PC-9 (cell line): ENCODE data around the gene CASP4. TPM values are rescaled to one million over a fixed set of nuclear protein-coding genes. Genes with fewer than 3 reads are reported as not detected.

Experiments
- BruUV-seq: library from RNA; stranded (reverse); fragments of 400-500 nt; replicated peaks from 2 replicates; lab custom pipeline; 2021; lab: Mats Ljungman, UMichigan
- CTCF ChIA-PET: fragments of 300-600 bp; sonication (Branson Sonifier 250); formaldehyde crosslinking; loops from one replicate; lab custom pipeline; 2022; ENCODE audit warnings: antibody characterized with exemption; lab: Charles Lee
- POLR2A ChIA-PET: fragments of 300-600 bp; sonication (Branson Sonifier 250); formaldehyde crosslinking; loops from one replicate; lab custom pipeline; 2022; ENCODE audit warnings: antibody characterized with exemption; ENCODE audit not compliant: unreplicated experiment; lab: Charles Lee
- DNase-seq, 2 experiments: peaks; one replicate each; pipeline versions ENCODE4 v3.0.0 to v3.0.0-alpha.2; 2015 to 2022; ENCODE audit warnings: mixed read lengths in 1 of 2
- H2AFZ ChIP-seq: fragments of 200-600 bp; sonication (generic); 2 replicates; pipeline ENCODE4 v1.8.1; 2017; ENCODE audit warnings: antibody characterized with exemption
- H3F3A ChIP-seq: fragments of 200-600 bp; sonication (generic); 2 replicates; pipeline ENCODE4 v1.8.1; 2017; ENCODE audit warnings: antibody characterized with exemption, mild to moderate bottlenecking, low read depth; ENCODE audit not compliant: insufficient read depth
- H3K27ac ChIP-seq: fragments of 200-600 bp; sonication (generic); 2 replicates; pipeline ENCODE4 v1.6.1; 2016; ENCODE audit warnings: mixed run types
- H3K27me3 ChIP-seq: fragments of 200-600 bp; sonication (generic); 2 replicates; pipeline ENCODE4 v1.6.1; 2016; ENCODE audit warnings: low read depth, mixed run types; ENCODE audit not compliant: insufficient read depth
- H3K36me3 ChIP-seq: fragments of 200-600 bp; sonication (generic); 2 replicates; pipeline ENCODE4 v1.6.1; 2016; ENCODE audit warnings: low read depth, mixed run types
- H3K4me1 ChIP-seq: fragments of 200-600 bp; sonication (generic); replicated peaks from 2 replicates; pipeline ENCODE4 v1.6.1; 2016; ENCODE audit warnings: mixed run types; ENCODE audit not compliant: insufficient read depth
- H3K4me2 ChIP-seq: fragments of 200-600 bp; sonication (generic); 2 replicates; pipeline ENCODE4 v1.6.1; 2017; ENCODE audit warnings: mixed run types
- H3K4me3 ChIP-seq: fragments of 200-600 bp; sonication (generic); 2 replicates; pipeline ENCODE4 v1.6.1; 2016; ENCODE audit warnings: mixed run types
- H3K79me2 ChIP-seq: fragments of 200-600 bp; sonication (generic); 2 replicates; pipeline ENCODE4 v1.6.1; 2017; ENCODE audit warnings: low read depth, mixed run types
- H3K9me2 ChIP-seq: fragments of 200-600 bp; sonication (generic); 2 replicates; pipeline ENCODE4 v1.8.1; 2017; ENCODE audit warnings: mild to moderate bottlenecking; ENCODE audit not compliant: insufficient read depth
- H3K9me3 ChIP-seq: fragments of 200-600 bp; sonication (generic); 2 replicates; pipeline ENCODE4 v1.8.1; 2016; ENCODE audit warnings: low read depth; ENCODE audit not compliant: insufficient read depth
- H4K20me1 ChIP-seq: fragments of 200-600 bp; sonication (generic); 2 replicates; pipeline ENCODE4 v1.8.1; 2017; ENCODE audit not compliant: insufficient read depth
- CTCF ChIP-seq: fragments of 200-600 bp; sonication (generic); conservative IDR thresholded peaks from 2 replicates; pipeline ENCODE4 v1.6.1; 2017; ENCODE audit warnings: mixed run types, antibody characterized with exemption, mild to moderate bottlenecking, moderate library complexity
- EZH2 ChIP-seq: fragments of 200-600 bp; sonication (generic); IDR thresholded peaks from 2 replicates; pipeline ENCODE4 v1.8.0; 2017; ENCODE audit warnings: antibody characterized with exemption, low read depth
- intact Hi-C: fragments of 100-400 bp; cut with micrococcal nuclease; formaldehyde crosslinking; loops from one replicate; pipeline ENCODE4 v1.10.0; 2022; ENCODE audit not compliant: unreplicated experiment
- total RNA-seq: library from RNA; stranded (reverse); gene quantifications from 2 replicates; pipeline ENCODE4 v1.2.3, GENCODE V29; 2021

CASP4 gene
- total RNA-seq, 1 experiment from 2014 or later, result 82.2 TPM

GRCh38 chr11:104905271-104905670 lies 63.1 kb downstream of the CASP4 start:
- no peaks in the 10 kb centered on the region for H3K27me3 ChIP-seq
- no peaks in the 10 kb centered on the region for H3K9me3 ChIP-seq
- BruUV-seq, result no TSS peak
- TF ChIP-seq EZH2, result no peak
- TF ChIP-seq CTCF, result no peak
- H3K9me2 ChIP-seq, result no peaks in the 10 kb centered on the region
- H3K4me2 ChIP-seq, result no peak overlapping the region
- H3K27ac ChIP-seq, result no peak overlapping the region
- no peak overlapping the region for H3K4me3 ChIP-seq
- H2AFZ ChIP-seq, result no peak overlapping the region
- no peak for DNase-seq
- H3K4me1 ChIP-seq, result no peaks in the 10 kb centered on the region
- no peaks in the 10 kb centered on the region for H3K36me3 ChIP-seq
- ChIA-PET CTCF (no interaction called here), POLR2A (no interaction called here)
- intact Hi-C loops, result no loop called here
- H3F3A ChIP-seq, result no peaks in the 10 kb centered on the region
- H4K20me1 ChIP-seq, result no peaks in the 10 kb centered on the region
- H3K79me2 ChIP-seq, result no peaks in the 10 kb centered on the region

- no peaks in the 10 kb centered on the region for H3K79me2 ChIP-seq
- no peak overlapping the region for H3K27ac ChIP-seq
- intact Hi-C loops, result no loop called here
- TF ChIP-seq EZH2, result no peak
- no peak for TF ChIP-seq CTCF
- no peaks in the 10 kb centered on the region for H3F3A ChIP-seq
- ChIA-PET CTCF (no interaction called here), POLR2A (no interaction called here)
- no peaks in the 10 kb centered on the region for H3K9me3 ChIP-seq
- no peaks in the 10 kb centered on the region for H3K36me3 ChIP-seq
- no peak for DNase-seq
- H3K9me2 ChIP-seq, result no peaks in the 10 kb centered on the region
- no peaks in the 10 kb centered on the region for H3K27me3 ChIP-seq
- H3K4me3 ChIP-seq, result no peak overlapping the region
- BruUV-seq, result no TSS peak
- H3K4me1 ChIP-seq, result no peaks in the 10 kb centered on the region
- H4K20me1 ChIP-seq, result no peaks in the 10 kb centered on the region
- H2AFZ ChIP-seq, result no peak overlapping the region
- no peak overlapping the region for H3K4me2 ChIP-seq
These were observed 69.1 kb downstream of the CASP4 start for GRCh38 chr11:104899226-104899625.

GRCh38 chr11:104898685-104899013 lies 69.7 kb downstream of the CASP4 start:
- Histone ChIP-seq H4K20me1 (no peaks in the 10 kb centered on the region), H2AFZ (0 out of 2 replicates have a peak overlapping the region, but pooled peaks have one; percentile 31), H3K79me2 (no peaks in the 10 kb centered on the region), H3K36me3 (no peaks in the 10 kb centered on the region), H3K9me3 (no peaks in the 10 kb centered on the region), H3K27ac (no peak overlapping the region), H3K4me2 (no peak overlapping the region), H3K9me2 (no peaks in the 10 kb centered on the region), H3K27me3 (no peaks in the 10 kb centered on the region), H3K4me3 (no peak overlapping the region), H3F3A (no peaks in the 10 kb centered on the region), H3K4me1 (no peaks in the 10 kb centered on the region)
- intact Hi-C loops, result no loop called here
- ChIA-PET CTCF (no interaction called here), POLR2A (no interaction called here)
- TF ChIP-seq CTCF (no peak), EZH2 (no peak)
- BruUV-seq, result no TSS peak
- DNase-seq, result no peak
